HTERT RPE-1 (cell line): ENCODE data around the gene DBNDD2.

Experiments
- in situ Hi-C: fragments of 300-500 bp; cut with MboI; formaldehyde crosslinking; loops from 4 replicates; pipeline ENCODE4 v1.14.3; 2020; ENCODE audit warnings: low sequenced_read_pairs

DBNDD2 gene

DNA sequence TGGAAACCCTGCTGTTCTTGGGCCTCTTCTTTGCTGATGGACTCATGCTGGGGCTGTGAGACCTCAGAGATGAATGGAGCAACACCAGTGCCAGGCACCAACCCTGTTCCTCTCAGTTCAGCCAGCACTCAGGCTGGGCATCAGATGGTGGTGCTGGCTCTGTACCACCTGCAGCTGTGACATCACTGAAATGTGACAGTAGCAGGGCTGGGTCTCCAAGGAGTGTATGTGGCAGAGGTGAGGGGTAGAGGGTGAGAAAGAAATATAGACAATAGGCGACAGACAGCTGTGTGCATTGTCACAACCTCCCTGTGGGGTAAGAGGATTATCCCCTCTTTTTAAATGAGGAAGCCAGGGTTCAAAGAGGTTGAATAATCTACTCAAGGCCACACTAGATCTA, 29.9 kb upstream of the DBNDD2 start, which contains the start of gene TP53TG5:
TP53TG5 (minus strand) TSS at position 135 of the 400 bp plus-strand sequence; CDS start at position 46, 89 bp downstream.
- in situ Hi-C loops, result no loop called here

DNA sequence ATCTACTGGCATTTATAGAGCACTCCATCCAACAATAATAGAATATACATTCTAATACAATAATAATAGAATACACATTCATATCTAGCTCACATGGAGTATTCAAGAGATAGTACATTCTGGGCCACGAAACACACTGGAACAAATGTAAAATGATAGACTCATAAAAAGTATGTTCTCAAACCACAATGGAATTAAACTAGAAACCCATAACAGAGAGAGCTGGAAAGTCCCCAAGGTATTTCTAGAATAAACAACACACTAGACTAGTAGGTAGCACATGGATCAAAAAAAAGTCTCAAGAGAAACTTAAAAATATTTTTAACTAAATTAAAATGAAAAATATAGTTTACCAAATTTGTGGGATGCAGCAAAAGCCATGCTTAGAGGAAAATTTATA, 20.8 kb upstream of the DBNDD2 start:
- in situ Hi-C loops, result no loop called here

DNA sequence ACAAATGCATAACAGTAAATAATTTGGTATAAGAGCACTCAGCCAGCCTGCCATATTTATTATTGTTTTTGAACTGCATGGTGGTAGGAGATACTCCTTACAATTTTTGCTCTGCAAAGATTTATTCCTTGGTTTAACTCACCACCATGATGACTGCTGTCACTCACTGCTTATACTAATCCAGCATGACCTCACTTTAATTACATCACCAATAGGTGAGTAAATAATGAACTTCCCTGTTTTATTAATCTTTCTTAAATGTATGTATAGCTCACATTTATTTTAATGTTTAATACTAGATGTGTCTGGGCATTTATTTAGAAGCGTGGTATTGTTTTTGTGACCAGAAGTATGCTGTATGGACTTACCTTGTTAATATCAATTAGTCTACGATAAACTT, 17.2 kb upstream of the DBNDD2 start:
- in situ Hi-C loops, result no loop called here

GRCh38 chr20:45391559-45391958, 16.5 kb upstream of the DBNDD2 start:
- in situ Hi-C loops, result no loop called here

- in situ Hi-C loops, result no loop called here
Measured at GRCh38 chr20:45392733-45393132, 15.4 kb upstream of the DBNDD2 start.

DNA sequence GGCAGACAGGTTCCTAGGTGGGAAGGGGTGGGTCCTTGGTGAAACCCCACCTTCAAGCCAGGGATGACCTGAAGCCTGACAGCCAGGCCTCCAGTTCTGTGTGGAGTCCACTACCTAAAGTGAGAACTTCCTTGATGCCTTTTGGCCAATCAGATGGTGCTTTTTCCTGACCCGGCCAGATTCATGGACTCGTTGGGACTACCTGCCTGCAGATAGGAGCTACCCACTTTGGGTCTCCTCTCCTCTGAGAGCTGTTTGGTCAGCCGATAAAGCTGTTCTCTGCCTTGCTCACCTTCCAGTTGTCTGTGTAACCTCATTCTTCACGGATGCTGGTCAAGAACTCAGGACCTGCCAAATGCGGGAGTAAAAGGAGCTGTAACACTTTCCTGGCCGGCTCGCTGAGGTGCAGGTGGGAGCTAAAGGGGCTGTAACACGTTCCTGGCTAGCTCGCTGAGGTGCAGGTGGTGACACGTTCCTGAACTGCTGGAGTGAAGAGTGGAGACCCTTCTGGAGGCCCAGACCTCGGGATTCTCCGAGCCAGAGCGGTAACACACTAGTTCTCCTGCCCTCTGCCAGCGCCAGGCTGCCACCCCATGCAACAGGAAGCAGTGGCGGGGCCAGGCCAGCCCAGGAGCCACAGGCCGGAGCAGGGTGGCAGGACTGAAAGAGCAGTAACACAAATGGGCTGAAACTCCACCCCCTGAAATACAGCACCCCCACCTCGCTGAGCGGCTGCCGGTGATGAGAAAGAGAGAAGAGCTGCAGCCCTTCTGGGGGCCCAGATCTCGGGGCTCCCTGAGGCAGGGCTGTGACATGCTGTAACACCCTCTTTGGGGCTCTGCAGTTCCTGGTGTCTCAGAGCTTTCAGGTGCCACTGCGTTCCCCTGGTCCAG, 13.6 kb upstream of the DBNDD2 start:
- in situ Hi-C loops, result no loop called here

- in situ Hi-C loops, result no loop called here
Measured at GRCh38 chr20:45395114-45395415, 13.0 kb upstream of the DBNDD2 start.

GRCh38 chr20:45399018-45399417, 9.1 kb upstream of the DBNDD2 start:
- in situ Hi-C loops, result no loop called here

DNA sequence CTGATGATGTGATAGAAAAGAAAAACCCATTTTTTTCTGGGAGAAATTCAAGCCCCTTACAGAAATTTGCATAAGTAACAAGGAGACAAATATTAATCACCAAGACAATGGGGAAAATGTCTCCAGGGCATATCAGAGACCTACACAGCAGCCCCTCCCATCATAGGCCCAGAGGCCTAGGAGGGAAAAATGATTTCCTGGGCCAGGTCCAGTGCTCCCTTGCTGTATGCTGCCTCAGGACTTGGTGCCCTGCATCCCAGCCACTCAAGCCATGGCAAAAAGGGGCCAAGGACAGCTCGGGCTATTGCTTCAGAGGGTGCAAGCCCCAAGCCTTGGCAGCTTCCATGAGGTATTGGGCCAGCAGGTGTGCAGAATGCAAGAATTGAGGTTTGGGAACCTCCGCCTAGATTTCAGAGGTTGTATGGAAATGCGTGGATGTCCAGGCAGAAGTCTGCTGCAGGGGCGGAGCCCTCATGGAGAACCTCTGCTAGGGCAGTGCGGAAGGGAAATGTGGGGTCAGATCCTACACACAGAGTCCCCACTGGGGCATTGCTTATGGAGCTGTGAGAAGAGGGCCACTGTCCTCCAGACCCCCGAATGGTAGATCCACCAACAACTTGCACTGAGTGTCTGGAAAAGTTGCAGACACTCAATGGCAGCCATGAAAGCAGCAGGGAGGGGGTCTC, 7.6 kb upstream of the DBNDD2 start:
- in situ Hi-C loops, result no loop called here

DNA sequence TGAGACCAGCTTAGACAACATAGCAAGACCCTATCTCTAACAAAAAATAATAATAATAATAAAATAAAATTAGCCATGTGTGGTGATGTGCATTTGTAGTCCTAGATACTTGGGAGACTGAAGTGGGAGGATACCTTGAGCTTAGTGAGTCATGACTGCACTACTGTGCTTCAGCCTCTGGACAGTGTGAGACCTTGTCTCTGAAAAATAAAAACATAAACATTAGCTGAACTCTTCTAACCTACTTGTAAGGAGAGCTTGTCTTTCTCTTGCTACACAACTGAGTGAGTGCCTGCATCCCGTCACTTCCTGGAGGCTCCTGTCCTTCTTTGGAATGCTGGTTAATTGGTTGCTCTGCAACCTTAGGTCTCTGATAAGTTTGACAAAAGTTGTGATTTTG, 5.1 kb upstream of the DBNDD2 start:
- in situ Hi-C loops, result no loop called here

GRCh38 chr20:45404438-45404837, 3.7 kb upstream of the DBNDD2 start:
- in situ Hi-C loops, result no loop called here

DNA sequence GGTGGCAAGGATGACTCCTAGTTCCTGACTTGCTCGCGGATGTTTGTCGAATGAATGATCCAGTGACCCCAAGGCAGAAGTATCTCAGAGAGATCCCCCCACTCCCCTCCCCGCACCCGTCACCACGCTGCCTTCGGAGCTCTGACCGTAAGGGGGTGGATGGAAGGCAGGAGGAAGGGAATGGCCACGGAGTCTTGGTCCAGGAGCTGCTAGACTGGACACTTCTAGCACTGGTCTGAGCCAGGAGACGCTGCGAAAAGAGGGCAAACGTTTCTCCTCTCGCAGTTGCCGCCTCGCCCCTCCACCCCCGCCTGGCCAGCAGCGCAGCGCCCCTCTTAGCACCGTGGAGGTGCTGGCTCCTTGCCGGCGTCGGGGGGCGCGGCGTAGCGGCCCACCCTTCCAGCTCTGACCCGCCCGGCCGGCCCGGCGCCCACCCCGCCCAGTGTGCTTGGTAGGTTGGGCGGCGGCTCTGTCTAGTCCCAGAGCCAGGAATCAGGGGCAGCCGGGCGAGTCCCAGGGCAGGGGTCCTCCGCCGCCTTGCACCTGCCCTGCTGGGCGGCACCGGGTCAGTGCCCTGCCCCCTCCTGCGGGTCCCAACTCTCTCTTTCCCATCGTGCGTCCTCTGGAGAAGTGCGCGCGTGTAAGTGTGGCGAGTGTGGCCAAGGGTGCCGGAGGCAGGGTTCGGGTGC, 2.4 kb upstream of the DBNDD2 start:
- in situ Hi-C loops, result no loop called here

DNA sequence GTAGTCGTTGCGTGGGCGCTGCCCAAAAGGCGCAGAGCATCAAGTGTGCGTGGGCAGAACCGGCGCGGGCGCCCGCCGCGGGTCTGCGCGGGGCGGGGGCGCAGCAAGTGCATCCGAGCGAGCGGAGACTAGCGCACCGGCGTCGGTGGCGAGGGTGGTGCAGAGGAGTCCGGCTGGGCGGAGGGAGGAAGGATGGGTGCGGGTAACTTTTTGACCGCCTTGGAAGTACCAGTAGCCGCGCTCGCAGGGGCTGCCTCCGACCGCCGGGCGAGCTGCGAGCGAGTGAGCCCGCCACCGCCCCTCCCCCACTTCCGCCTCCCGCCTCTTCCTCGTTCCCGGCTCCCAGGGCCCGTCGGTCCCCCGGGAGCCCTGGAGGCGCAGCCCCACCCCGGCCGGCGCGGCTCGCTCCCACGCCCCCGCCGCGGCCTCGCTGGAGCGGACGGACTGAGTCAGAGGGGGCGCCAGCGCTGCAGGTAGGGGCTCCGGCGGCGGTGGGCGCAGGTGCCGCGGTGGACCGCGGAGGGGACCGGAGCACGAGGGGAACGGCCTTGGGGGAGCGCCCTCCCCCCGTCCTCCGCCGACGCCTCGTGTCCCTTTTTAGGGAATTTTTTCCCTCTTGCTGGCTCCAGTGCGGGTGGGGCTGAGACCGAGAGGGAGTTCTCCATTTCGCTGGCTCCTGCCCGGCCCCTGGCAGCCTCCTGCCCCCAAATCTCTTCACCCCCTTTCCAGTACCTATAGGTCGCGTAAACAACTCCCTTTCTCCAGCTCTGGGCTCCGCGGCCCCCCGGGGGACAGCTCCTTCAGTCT, 1.6 kb upstream of the DBNDD2 start:
- in situ Hi-C loops, result no loop called here

DNA sequence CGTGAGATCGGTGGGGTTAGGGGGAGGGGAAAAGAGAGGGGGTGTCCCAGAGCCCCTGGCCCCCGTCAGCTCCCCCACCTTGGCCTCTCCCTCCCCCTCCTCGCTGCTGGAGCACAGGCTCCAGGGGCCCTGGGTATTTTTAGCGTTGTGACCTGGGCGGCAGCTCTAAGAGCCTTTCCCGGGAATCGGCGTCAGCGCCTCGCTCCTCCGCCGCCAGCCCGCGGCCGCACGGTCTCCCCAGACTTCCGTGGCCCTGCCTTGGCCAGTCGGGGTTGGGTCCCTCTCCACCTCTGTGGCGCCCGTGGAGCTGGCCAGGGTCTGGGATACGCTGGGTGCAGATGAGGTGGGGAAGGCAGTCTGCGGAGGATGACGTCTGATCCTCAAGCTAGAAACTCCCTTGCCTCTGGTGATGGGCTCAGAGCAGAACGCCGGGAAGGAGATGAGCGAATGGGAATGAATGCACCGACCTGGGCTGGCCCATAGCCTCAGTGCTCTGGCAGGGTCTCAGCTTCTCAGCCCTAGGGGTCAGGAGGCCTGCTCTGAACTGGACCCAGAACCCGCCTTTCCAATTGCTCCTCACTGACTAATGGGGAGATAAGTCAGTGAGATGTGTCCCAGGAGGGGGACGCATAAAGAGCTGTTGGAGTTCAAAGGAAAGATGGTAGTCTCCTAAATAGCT, 883 bp upstream of the DBNDD2 start:
- in situ Hi-C loops, result no loop called here

- in situ Hi-C loops, result no loop called here
Measured at GRCh38 chr20:45408646-45409213, 641 bp downstream of the DBNDD2 start.

DNA sequence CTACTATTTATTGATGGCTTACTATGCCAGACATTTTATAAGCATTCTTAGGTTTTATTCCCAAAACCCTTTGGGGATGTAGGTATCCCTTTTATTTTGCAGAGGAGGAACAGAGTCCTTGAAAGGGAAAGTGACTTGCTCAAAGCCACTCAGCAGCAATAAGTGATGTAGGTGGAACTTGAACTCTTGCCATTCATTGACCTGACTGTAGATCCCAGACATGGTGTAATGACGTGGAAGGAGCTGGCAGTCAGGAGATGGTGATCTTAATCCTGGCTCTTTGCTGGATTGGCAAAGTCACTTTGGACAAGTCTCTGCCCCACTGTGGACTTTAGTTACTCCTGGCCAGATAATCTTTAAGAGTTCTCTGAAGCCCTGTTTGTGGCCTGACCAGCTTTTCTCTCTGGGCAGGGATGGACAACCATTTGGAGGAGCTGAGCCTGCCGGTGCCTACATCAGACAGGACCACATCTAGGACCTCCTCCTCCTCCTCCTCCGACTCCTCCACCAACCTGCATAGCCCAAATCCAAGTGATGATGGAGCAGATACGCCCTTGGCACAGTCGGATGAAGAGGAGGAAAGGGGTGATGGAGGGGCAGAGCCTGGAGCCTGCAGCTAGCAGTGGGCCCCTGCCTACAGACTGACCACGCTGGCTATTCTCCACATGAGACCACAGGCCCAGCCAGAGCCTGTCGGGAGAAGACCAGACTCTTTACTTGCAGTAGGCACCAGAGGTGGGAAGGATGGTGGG, 1.6 kb downstream of the DBNDD2 start:
- in situ Hi-C loops, result no loop called here

GRCh38 chr20:45410887-45411286, 2.8 kb downstream of the DBNDD2 start:
- in situ Hi-C loops, result no loop called here

- in situ Hi-C loops, result no loop called here
Measured at GRCh38 chr20:45412653-45413052, 4.6 kb downstream of the DBNDD2 start.

- in situ Hi-C loops, result no loop called here
Measured at GRCh38 chr20:45413479-45413878, 5.4 kb downstream of the DBNDD2 start.
